NCI-H187 (cell line): ENCODE data around the gene ALX4.

ENCODE experiments used
- DNase-seq, 2 experiments: peaks; one replicate each; lab custom pipeline; 2025; lab: John Stamatoyannopoulos, UW

Gene ALX4

DNA sequence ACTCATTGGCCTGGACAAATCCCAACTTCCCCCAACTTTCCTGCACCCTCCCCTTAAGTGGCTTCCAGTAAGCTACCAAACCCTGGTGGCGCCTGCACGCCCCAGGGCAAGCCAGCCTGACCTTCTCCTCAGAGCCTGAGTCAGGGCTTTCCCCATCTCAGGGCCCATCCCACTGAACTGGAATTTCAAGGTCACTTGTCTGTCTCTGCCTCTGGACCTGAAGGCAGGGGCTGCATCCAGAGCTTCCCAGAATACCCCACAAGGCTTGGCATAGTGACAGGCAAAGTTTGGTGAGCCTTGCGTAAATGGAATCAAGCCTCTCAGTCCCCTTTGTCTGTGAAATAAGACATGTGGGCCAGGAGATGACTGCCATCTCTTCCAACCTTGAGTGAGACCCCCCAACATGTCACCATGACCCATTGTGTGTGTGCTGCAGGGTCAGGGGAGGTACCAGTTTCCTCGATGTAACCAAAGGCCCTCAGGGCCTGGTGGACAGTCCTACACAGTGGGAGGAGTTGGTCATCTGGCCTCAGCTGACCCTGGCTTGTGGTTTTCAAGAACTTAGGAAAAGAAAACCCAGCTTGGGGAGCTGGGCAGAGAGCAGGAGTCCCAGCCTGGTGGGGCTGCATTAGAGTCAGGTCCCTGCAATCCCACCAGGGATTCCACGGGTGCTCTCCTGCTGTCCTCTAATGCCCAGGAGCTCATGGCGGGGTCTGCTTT, 8.9 kb downstream of the ALX4 start:
- DNase-seq, result no peak

DNA sequence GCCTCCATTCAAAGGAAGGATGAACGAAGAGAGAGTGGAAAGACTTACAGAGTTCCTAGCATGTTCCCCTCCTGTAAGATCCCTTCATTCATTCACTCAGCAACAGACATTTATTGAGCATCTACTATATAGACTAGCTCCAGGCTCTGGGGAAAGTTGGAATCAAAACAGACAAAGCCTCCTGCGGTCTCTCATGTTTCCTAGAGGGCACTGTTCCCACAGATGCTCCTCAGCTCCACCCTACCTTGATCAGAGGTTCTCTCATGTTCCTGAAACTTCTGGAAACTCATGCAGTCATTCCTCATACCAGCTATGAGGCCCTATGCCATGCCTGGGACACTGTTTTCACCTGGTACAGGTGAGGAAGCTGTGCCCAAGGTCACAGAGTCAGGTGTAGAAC, 11.1 kb downstream of the ALX4 start:
- no peak for DNase-seq

DNA sequence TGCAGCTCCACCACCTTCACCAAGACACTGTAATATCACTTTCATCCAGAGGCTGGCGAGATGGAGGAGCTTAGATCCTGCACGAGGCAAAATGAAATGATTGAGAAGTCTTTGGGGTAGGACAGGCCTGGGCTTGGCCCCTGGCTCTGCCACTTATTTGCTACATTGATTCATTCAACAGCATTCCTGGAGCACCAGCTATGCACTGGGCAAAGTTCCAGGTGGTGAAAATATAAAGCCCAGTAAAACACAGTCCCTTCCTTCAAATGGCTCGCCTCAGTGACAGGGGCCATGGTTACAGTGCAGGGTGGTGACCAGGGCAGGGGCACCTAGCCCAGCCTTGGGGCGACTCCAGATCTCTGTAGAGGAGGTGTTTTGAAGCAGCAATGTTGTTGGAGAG, 19.7 kb downstream of the ALX4 start:
- no peak for DNase-seq

DNA sequence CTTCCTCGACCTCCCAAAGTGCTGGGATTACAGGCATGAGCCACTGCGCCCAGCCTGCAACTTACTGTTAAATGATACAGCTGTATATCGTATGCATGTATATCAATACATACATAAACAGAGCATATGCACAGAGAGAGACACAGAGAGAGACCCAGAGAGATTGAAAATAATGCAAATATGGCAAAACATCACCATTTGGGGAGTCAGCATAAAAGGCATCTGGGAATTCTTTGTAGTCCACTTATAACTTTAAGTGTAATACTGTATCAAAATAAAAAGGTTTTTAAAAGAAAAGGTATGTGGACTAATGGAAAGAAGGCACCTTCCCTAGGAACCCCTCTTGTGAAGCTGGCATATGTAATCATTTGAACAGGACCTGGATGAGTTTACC, 21.8 kb downstream of the ALX4 start:
- DNase-seq, result no peak

DNA sequence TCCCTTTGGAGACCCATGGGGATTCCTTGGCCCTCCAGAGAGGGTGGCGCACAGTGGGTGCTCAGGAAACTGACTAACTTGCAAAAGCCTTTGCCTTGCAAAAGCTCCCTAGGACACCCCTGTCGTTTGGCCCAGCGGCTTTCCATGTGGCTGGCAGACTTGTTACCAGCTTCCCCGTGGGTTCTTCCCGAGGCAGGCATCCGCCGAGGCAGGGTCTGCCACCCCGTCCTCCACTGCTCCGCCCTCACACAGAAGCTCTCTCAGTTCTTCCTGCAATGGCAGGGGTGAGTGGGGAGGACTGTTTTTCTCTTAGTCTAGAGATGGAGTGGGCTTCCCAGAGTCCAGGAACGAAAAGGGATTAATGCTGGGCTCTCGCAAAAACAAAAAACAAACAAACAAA, 23.0 kb downstream of the ALX4 start:
- DNase-seq, result no peak

DNA sequence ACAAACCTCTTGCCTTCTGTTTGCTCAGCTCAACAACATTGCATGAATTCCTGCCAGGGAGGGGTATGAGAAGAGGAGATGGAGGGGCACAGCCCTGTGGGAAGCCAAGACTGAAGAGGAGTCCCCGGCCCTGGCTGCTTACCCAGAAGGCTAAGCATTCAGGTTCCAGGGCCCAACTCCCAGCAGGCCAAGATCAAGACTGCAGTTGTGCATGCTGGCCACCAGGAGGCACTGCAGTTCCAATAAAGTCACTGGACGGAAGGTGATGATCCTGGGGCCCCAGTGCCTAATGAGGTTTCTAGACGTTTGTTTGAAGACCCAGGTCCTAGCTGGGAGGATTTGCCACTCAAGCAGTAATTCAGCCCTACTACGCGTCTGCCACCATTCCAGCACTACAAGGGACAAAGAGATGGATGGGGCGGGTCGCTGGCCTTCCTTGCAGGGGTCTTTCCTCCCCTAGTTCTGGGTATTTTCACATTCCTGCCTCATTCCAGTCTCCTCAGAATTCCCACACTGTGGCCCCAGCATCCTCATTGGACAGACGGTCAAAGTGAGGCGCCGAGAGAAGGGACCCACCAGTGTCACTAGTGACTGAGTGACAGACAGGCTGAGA, 23.6 kb downstream of the ALX4 start:
- no peak for DNase-seq

DNA sequence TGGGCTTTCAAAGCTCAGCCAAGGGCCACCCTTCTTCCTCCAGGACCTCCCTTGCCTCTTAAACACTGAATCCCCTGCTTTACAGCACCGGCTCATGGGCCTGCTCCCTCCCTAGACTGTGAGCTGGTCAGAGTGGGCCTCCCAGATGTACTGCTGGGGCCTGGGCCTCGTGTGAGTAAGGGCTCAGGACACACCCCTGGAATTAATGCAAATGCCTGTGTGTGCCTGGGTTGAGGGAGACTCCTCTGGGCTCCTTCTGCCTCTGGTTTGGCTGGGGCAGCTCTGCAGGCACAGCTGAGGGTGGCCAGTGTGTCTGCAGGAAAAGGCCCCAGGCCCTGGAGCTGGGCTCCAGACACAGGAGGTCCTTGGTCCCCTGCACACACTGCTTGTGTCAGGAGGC, 24.2 kb downstream of the ALX4 start:
- DNase-seq, result no peak

DNA sequence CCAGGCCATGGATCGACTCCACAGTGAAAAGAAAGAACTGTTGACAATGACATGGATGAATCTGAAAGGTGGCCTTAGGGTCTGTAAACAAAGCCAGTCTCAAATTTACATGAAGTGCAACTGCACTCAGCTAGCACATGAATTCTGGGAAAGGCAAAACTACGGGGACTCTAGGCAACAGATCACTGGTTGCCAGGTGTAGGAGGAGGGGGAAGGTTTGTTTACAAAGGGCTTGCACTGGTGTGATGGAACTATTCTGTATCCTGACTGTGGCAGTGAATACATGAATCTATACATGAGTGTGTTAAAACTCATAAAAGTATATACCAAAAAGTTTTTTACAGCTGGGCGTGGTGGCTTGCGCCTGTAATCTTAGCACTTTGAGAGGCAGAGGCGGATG, 27.3 kb downstream of the ALX4 start:
- DNase-seq, result no peak

DNA sequence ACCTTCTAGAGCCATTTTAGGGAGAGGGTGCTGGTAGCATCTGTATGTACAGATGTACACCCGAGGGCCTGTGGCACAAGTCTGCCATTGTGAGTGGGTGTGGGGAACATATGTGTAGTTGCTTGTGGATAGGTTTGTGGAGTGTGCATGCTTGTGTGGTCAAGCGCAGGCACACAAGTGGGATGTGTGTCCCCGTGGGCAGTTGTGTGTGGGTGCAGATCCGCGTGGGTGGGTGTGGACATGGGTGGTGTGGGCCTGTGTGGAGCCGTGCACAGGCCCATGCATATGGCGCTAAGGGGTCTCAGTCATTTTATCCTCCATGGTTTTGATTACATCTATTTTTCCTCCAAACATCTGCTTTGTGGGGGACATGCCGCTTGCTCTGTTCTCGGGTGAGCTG, 28.8 kb downstream of the ALX4 start:
- DNase-seq, result no peak

DNA sequence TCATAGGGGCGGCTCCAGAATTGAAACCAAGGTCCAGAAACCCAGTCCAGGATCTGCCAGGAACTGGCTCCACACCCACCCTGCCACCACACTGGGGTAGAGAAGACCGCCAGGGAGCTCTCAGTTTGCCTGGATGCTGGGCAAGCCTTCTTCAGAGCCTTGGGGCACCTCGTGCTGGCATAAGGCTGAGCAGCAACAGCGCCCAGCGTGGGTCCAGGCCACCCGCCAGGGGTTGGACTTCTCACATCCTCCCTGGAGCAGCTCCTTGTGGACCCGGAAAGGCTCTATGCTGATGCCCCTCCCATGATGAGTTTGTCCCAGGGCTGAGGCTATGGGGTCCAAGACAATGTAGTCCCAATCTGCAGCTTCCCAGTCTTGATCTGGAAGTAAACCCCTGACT, 29.7 kb downstream of the ALX4 start:
- no peak for DNase-seq

DNA sequence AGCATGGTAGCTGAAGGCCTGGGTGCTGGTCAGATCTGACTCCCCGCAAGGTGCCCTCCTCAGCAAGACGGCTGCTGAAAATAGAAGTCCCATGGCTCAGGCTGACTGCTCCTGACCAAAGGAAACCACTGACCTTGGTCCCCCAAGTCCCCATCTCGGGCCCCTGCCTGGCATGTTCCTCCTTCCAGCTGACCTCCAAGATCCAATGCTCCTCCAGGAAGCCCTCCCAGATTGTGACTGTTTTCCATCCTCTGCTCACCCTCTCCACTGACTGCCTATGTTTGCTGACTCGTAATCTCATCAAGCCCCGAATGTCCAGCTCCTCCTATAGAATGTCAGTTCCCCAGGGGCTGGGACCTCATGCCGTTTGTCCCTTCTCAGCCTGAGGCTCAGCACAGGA, 30.5 kb downstream of the ALX4 start:
- DNase-seq, result no peak

DNA sequence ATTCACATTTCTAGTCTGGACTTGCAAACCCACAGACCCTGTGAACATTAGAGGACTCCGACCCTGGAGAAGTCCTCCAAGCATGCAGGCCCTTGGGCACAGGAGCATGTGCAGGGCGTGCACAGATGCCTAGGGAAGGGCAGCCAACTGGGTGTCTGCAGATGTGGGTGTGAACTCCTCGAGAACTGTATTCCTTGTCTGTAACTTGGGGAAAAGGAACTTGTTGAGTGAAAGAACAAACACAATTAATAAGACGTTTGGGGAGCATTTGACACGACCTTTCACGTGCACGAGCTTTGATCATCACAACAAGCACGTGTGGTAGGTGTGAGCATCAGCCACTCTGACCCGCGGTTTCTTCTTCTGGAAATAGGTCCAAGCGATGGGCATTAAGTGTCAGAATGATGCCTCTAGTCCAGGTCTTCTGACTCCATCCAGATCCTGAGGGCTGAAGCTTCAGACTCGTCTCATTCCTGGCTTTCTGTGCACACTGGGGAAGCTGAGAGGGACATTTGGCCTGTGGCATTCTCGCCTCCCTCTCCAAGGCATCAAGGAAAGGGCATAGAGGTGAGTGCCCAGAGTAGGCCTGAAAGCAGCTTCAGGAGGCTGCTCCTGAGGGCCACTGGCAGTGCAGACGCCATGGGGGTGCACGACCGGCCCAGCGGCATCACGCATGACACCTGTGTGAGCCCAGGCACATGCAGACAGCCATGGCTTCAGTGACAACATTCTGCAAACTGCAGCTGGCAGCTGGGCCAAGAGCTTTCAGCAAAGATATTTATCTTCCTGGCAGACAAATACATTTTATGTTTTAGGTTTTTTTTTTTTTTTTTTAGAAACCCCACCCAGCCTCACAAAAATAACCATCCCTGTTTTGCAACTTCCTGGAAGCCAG, 32.5 kb downstream of the ALX4 start:
- DNase-seq, result no peak

DNA sequence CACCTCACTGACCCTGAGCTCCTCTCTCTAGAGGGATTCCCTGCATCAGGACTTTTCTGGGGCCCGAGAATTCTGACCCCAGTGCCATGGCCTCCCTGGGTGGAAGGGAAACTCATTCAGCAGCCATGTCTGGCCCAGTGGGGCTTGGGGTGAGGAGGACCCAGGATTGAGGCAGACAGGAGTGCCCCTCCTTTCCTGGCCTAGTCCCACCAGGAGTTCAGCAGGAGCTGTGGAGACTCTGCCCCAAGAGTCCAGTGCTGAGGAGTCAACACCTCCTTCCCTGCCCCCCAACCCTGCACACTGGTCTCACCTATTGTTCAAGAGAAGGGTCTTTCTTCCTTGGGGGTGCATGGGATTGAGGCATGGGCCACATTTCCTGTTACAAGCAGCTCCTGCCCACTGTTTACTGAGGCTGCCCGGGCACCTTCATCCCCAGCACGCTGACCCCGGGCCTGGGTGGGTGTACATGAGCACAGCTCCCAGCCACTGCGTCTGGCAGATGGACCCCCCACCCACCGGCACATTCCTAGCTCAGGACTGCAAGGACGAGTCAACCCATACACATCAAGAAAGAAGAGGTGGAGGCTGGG, 33.9 kb downstream of the ALX4 start:
- no peak for DNase-seq

DNA sequence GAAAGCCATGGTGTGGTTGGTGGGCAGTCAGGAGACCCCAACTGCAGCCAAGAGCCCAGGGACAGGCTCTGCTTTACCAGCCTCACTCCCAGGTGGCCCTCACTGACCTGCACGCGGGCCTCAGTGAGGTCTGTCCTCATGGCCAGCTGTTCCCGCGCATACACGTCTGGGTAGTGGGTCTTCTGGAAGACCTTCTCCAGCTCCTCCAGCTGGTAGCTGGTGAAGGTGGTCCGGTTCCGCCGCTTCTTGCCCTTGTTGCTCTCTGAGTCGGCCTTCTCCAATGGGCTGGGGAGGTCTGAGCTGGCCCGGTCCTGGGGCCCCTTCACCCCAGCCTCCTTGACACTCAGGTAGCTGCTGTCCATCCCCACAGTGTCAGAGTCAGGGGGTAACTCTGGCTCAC, 34.7 kb downstream of the ALX4 start:
- DNase-seq, result no peak

DNA sequence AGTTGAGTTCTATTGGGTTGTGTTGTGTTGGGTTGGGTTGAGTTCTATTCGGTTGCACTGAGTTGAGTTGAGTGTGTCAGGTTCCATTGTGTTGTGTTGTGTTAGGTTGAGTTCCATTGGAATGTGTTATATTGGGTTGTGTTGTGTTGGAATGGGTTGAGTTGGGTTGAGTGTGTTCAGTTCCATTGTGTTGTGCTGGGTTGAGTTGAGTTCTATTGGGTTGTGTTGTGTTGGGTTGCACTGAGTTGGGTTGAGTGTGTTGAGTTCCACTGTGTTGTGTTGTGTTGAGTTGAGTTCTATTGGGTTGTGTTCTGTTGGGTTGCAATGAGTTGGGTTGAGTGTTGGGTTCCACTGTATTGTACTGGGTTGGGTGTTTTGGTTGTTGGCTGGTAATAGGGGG, 35.5 kb downstream of the ALX4 start:
- no peak for DNase-seq

DNA sequence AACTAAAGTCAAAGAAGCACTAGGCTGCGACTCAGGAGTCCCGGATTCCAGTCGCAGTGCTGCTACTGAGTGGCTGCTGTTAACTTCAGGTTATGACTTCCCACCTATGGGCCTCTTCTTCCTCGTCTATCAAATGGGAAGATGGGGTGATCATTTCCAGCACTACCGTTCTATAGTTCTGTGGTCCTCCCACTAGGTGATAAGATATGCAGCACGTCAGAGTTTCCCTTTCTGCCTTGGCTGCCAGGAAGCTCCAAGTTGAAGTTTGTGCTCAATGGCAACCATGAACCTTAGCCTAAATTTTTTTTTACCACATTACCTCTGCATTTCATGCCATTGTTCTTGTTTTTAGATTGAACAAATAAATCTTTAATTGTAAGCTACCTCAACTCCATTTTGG, 38.7 kb downstream of the ALX4 start:
- no peak for DNase-seq

DNA sequence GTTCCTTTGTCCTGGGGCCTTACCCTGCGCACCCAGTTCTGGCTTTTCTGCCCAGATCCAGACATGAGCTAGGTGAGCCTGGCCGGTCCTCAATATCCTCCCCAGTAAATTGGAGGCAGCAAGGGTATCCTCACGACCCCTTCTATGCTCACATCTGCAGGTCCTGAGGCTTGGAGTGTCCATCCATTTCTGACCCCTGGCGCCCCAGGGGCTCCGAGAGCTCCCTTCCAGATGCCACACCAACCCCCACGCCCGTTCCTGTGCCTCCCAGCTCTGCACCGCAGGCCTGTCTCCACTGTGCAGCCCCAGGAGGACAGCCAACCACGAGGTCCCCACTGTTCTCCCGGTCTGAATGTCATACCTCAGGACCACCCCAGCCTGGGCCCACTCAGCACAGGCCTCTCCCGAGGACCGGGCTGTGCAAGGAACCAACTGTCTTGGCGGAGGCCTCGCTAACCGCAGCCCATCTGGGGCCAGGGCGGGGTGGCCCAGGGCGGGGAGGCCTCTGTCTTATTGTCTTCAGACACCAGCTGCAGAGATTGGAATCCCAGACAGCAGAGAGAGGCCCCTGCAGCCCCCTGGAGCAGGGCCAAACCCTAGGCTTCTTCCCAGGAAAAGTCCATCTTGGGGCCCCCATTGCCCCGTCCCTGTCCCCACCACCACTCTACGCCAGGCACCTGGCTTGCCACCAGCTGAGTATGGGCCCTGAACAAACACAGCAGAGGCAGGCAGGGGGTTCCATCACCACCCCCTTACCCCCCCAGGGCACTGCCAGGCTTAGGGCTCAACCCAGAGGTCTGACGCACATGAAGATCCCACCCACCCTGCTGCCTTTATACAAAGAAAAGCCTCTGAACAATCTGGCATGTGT, 39.3 kb downstream of the ALX4 start:
- DNase-seq, result no peak

DNA sequence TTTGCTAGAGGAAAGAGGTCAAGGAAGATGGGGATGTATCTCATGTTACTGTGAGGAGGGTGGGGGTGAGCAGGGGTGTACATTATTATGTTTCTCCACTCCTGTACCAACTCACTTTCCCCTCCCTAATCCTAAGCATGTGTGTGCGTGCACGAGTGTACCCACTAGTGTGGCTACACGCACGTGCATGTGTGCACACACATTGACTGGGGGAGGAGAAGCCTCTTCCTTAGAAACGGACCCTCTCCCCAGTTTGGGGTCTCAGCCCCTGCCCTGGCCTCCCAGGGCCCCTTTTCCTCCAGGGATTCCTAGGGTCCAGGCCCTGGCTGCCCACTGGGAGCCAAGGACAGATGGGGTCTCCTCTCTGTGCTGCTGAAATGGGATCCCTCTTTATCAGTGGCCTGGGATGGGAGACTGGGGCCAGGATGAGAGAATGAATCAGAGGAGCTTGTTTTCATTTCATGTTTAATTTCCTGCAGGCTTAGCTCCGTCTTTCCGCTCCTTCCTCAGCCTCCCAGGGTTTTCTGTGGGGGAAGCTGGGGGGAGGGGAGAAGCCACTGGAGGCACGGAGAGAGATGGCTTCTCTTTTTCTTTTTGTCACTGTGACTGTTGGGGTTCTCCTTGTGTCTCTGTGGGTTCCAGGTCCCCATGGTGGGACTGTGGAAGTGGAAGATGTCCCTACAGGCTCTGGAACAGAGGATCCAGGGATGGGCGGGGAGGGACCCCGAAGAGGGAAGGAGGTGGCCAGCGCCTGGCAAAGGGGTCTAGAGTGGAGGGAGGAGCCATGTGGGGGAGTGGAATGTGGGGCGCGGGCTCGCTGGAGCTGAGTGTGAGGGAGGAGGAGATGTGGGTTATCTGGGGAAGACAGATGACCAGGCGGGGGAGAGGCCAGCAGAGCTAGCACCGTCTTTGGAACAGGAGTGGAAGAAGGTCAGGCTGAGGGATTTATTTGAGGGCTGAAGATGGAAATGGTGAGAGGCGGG, 40.3 kb downstream of the ALX4 start:
- DNase-seq, result no peak

DNA sequence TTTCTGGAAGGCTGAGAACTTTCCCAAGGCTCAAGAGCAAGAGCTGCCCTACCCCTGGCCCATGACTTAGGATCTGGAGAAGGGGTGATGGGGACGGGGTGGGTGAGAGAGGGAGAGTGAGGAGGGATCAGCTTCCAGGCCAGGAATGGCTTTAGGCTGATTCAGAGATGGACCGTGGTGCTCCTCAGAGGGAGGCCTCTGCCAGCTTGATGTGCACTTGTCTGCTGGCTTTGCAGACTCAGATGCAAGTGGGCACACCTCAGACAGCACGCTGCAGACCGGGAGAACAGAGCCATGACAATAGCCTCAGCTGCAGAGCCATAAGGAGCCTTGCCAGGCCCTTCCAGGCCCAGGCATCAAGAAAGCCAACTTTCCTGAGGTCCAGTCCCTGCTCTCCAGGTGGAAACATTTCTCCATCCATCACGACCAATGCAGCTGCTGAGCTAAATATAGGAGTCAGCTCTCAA, 41.3 kb downstream of the ALX4 start:
- DNase-seq, result no peak
